GM23338 (cell line): ENCODE data around the gene OR56A4.
"Not testable (repeated sequence)": the region's sequence is repeated elsewhere in the genome, so short reads cannot be mapped to it uniquely, and the experiment has no call there.

ENCODE experiments used
- CTCF ChIP-seq, 2 experiments: fragments of 200-600 bp in 1 of 2; sonication (generic) in 1 of 2; conservative IDR thresholded peaks; 2 replicates each; pipeline versions ENCODE4 v1.5.1 to v1.6.1; 2016 to 2017; ENCODE audit warnings: antibody characterized with exemption in 2 of 2, low read depth in 2 of 2, mild to moderate bottlenecking in 2 of 2, moderate library complexity in 1 of 2
- EZH2 ChIP-seq: fragments of 200-600 bp; sonication (generic); IDR thresholded peaks from one replicate; pipeline ENCODE4 v1.8.0; 2017; ENCODE audit warnings: antibody characterized with exemption, mild to moderate bottlenecking, low read depth; ENCODE audit not compliant: unreplicated experiment
- EZH2phosphoT487 ChIP-seq: fragments of 200-600 bp; sonication (generic); IDR thresholded peaks from one replicate; pipeline ENCODE4 v1.8.1; 2018; ENCODE audit warnings: antibody characterized with exemption; ENCODE audit not compliant: unreplicated experiment
- JUNB ChIP-seq: IDR thresholded peaks from one replicate; pipeline ENCODE4 v1.6.1; 2016; ENCODE audit warnings: antibody characterized with exemption; ENCODE audit not compliant: unreplicated experiment
- POLR2AphosphoS5 ChIP-seq: IDR thresholded peaks from 2 replicates; pipeline ENCODE4 v1.6.1; 2016; ENCODE audit warnings: antibody characterized with exemption, low read depth

- TF ChIP-seq CTCF (conservative IDR thresholded peaks at IDR 0.05; ENCODE audit: low read depth in 2 of 2); POLR2AphosphoS5; EZH2phosphoT487; EZH2; JUNB: not testable (repeated sequence)
Observed at GRCh38 chr11:5960704-5961320, 45.9 kb downstream of the OR56A4 start.
